Stomach (tissue), 4 donors: Measurements from ENCODE around the gene MIS18A.

ENCODE experiments used
- EP300 ChIP-seq: sonication (generic); formaldehyde crosslinking; IDR thresholded peaks from one replicate; pipeline ENCODE4 v1.6.1; 2017; ENCODE audit warnings: antibody characterized with exemption
- TF ChIP-seq, protein P1 (sequence below), 7 experiments: fragments of 450-650 bp in 4 of 7; fragments of 200-600 bp in 3 of 7; sonication (generic) in 3 of 7; IDR thresholded peaks; one replicate each; pipeline ENCODE4 v1.5.1; 2016 to 2019; ENCODE audit warnings: antibody characterized with exemption in 7 of 7, control low read depth in 2 of 7, mild to moderate bottlenecking in 1 of 7

GRCh38 chr21:32237021-32237420 is 41.8 kb downstream of the MIS18A start:
- TF ChIP-seq, protein P1, sequence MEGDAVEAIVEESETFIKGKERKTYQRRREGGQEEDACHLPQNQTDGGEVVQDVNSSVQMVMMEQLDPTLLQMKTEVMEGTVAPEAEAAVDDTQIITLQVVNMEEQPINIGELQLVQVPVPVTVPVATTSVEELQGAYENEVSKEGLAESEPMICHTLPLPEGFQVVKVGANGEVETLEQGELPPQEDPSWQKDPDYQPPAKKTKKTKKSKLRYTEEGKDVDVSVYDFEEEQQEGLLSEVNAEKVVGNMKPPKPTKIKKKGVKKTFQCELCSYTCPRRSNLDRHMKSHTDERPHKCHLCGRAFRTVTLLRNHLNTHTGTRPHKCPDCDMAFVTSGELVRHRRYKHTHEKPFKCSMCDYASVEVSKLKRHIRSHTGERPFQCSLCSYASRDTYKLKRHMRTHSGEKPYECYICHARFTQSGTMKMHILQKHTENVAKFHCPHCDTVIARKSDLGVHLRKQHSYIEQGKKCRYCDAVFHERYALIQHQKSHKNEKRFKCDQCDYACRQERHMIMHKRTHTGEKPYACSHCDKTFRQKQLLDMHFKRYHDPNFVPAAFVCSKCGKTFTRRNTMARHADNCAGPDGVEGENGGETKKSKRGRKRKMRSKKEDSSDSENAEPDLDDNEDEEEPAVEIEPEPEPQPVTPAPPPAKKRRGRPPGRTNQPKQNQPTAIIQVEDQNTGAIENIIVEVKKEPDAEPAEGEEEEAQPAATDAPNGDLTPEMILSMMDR (IDR thresholded peaks at IDR 0.05) = no peak
- TF ChIP-seq EP300 = no peak
